ENCODE data around the gene AGMO. TPM values are rescaled to one million over a fixed set of nuclear protein-coding genes. Genes with fewer than 3 reads are reported as not detected.

Gene AGMO
- total RNA-seq, 4 donors from 2014 or later = 0.27 to 0.77 (median 0.64) TPM; not detected in 1

- H3K36me3 ChIP-seq = no peaks in the 10 kb centered on the region
- TF ChIP-seq POLR2AphosphoS5 (IDR thresholded peaks at IDR 0.05) = no peak
- no peak for TF ChIP-seq CTCF (IDR thresholded peaks at IDR 0.05)
- no peaks in the 10 kb centered on the region for H3K27me3 ChIP-seq
- H3K27ac ChIP-seq = no peak overlapping the region
- no peak overlapping the region for H3K4me3 ChIP-seq
- ATAC-seq = no peak
- WGBS, 2 donors (ENCODE audit: low coverage in 1 of 2) = 52 to 60% methylated on average over 2 of the region's 2 CpGs
- no peaks in the 10 kb centered on the region for H3K9me3 ChIP-seq
- no peaks in the 10 kb centered on the region for H3K4me1 ChIP-seq
These were observed 346.8 kb downstream of the AGMO start for GRCh38 chr7:15214976-15215375.

GRCh38 chr7:15213093-15213492 lies 348.7 kb downstream of the AGMO start:
- 81 to 88% methylated on average over 2 of the region's 2 CpGs for WGBS, 2 donors (ENCODE audit: low coverage in 1 of 2)
- H3K27ac ChIP-seq = no peak overlapping the region
- no peaks in the 10 kb centered on the region for H3K27me3 ChIP-seq
- H3K4me3 ChIP-seq = no peak overlapping the region
- no peaks in the 10 kb centered on the region for H3K36me3 ChIP-seq
- no peaks in the 10 kb centered on the region for H3K9me3 ChIP-seq
- no peak for ATAC-seq
- TF ChIP-seq POLR2AphosphoS5 (IDR thresholded peaks at IDR 0.05) = no peak
- TF ChIP-seq POLR2A (IDR thresholded peaks at IDR 0.05) = no peak
- TF ChIP-seq CTCF (IDR thresholded peaks at IDR 0.05) = no peak
- TF ChIP-seq EP300 (IDR thresholded peaks at IDR 0.05) = no peak
- no peaks in the 10 kb centered on the region for H3K4me1 ChIP-seq

- Histone ChIP-seq H3K9me3 (no peaks in the 10 kb centered on the region), H3K27me3 (no peaks in the 10 kb centered on the region), H3K4me1 (no peaks in the 10 kb centered on the region), H3K27ac (no peak overlapping the region), H3K4me3 (no peak overlapping the region), H3K36me3 (no peaks in the 10 kb centered on the region)
- WGBS, 2 donors (ENCODE audit: low coverage in 1 of 2) = 74 to 77% methylated on average over 4 of the region's 4 CpGs
- TF ChIP-seq POLR2A (IDR thresholded peaks at IDR 0.05) (no peak), POLR2AphosphoS5 (IDR thresholded peaks at IDR 0.05) (no peak), EP300 (IDR thresholded peaks at IDR 0.05) (no peak), CTCF (IDR thresholded peaks at IDR 0.05) (no peak)
- ATAC-seq = no peak
These were observed 352.4 kb downstream of the AGMO start for GRCh38 chr7:15209429-15209828.

GRCh38 chr7:15204421-15204820 lies 357.4 kb downstream of the AGMO start:
- H3K4me1 ChIP-seq = no peaks in the 10 kb centered on the region
- H3K27ac ChIP-seq = no peak overlapping the region
- H3K36me3 ChIP-seq = no peaks in the 10 kb centered on the region
- no peak overlapping the region for H3K4me3 ChIP-seq
- no peaks in the 10 kb centered on the region for H3K27me3 ChIP-seq
- no peaks in the 10 kb centered on the region for H3K9me3 ChIP-seq
- WGBS, 2 donors (ENCODE audit: low coverage in 1 of 2) = 63 to 78% methylated on average over 2 of the region's 2 CpGs
- no peak for ATAC-seq
- TF ChIP-seq POLR2A (IDR thresholded peaks at IDR 0.05) (no peak), POLR2AphosphoS5 (IDR thresholded peaks at IDR 0.05) (no peak), CTCF (IDR thresholded peaks at IDR 0.05) (no peak), EP300 (IDR thresholded peaks at IDR 0.05) (no peak)

- TF ChIP-seq CTCF (IDR thresholded peaks at IDR 0.05) = peak in 1 of 4 experiments; percentile 27
- TF ChIP-seq EP300 (IDR thresholded peaks at IDR 0.05) = no peak
- no peak overlapping the region for H3K27ac ChIP-seq
- H3K27me3 ChIP-seq = no peaks in the 10 kb centered on the region
- no peaks in the 10 kb centered on the region for H3K9me3 ChIP-seq
- ATAC-seq = no peak
- H3K4me1 ChIP-seq = no peaks in the 10 kb centered on the region
- no peak overlapping the region for H3K4me3 ChIP-seq
- H3K36me3 ChIP-seq = no peaks in the 10 kb centered on the region
- WGBS, 2 donors (ENCODE audit: low coverage in 1 of 2) = 73 to 77% methylated on average over 1 of the region's 1 CpG
These were observed 362.3 kb downstream of the AGMO start for GRCh38 chr7:15199482-15199881.

All from gastroesophageal sphincter (tissue), 4 donors.